ENCODE data around the gene FAM180A. TPM values are rescaled to one million over a fixed set of nuclear protein-coding genes. Genes with fewer than 3 reads are reported as not detected.

The FAM180A gene
- total and polyA plus RNA-seq, 2 of the 8 experiments (the other 6 are each of a cell fraction or from before 2014, with no cell fraction given), result not detected

DNA sequence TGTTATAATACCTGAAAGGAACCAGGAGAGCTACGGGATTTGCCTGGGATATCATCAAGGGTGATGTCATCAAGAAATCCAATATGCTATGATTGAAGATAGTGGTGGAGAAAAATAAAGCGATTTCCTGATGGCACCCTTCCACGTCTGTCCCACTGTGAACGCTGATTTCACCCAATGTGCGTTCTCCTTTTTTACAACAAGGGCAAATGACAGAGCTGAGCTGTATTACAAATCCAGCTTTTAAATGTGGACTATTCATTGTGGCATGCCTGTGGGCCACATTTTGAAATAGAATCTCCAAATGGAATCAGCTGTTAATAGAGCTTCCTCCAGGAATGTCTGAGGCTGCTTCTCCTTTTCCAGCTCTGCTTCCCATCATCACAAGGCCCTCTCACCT, 43.9 kb downstream of the FAM180A start:
- H2BK5ac ChIP-seq (ENCODE audit: low read depth, low read length), result no peak overlapping the region
- H3K27me3 ChIP-seq (replicated peaks in 1 of 4; ENCODE audit: control insufficient read depth in 3 of 4, extremely low read depth in 1 of 4, insufficient read depth in 3 of 4, low read length in 3 of 4), result no peaks in the 10 kb centered on the region
- ChIA-PET CTCF (ENCODE audit: partially characterized antibody) (interaction anchor here (0.6 to 14.4 kb wide), 35 partner anchors 9 to 369 kb away, joined by 3 to 133 read pairs (median 5); partner anchors contain the start of gene SLC13A4), POLR2A (ENCODE audit: partially characterized antibody) (interaction anchor here (1.2 to 1.3 kb wide), 2 partner anchors 10 to 23 kb away, joined by 3 to 4 read pairs; partner anchors contain the start of gene SLC13A4)
- no peak overlapping the region for H2BK20ac ChIP-seq (ENCODE audit: low read length)
- H3K79me1 ChIP-seq (ENCODE audit: low read depth, low read length), result 0 out of 2 replicates have a peak, but pooled peaks cover 2% of the 10 kb centered on the region
- no peak overlapping the region for H2BK15ac ChIP-seq (ENCODE audit: low read length)
- no peak overlapping the region for H3K27ac ChIP-seq (ENCODE audit: low read depth, low read length)
- 69% methylated on average over 5 of the region's 5 CpGs; no CpG with 5 or more reads in 1 of the 2 experiments for WGBS, 2 experiments (ENCODE audit: extremely low coverage in 1 of 2, insufficient coverage in 1 of 2, insufficient read length in 1 of 2, insufficient replicate concordance in 2 of 2, low coverage in 1 of 2, low lambda C conversion rate in 2 of 2, missing lambda C conversion rate in 1 of 2)
- no peak overlapping the region for H3K18ac ChIP-seq (ENCODE audit: extremely low read depth, low read length)
- no peaks in the 10 kb centered on the region for H3K9me3 ChIP-seq (ENCODE audit: insufficient read depth in 2 of 2, low read depth in 1 of 2, low read length in 1 of 2)
- FAIRE-seq (no peak), DNase-seq (ENCODE audit: low read depth in 1 of 2, low spot score in 2 of 2) (no peak)
- H4K8ac ChIP-seq (ENCODE audit: extremely low read depth, insufficient read depth, low read length), result no peak overlapping the region
- no peak overlapping the region for H2BK12ac ChIP-seq (ENCODE audit: low read depth, low read length)
- no peaks in the 10 kb centered on the region for H3K79me2 ChIP-seq (ENCODE audit: control insufficient read depth in 1 of 2, insufficient read depth in 2 of 2, low read length in 2 of 2)
- H3K4me1 ChIP-seq (replicated peaks in 1 of 4; ENCODE audit: control insufficient read depth in 3 of 4, insufficient read depth in 4 of 4, low read length in 3 of 4), result no peaks in the 10 kb centered on the region; a peak in 1 of 7 replicates
- H3K4ac ChIP-seq (replicated peaks; ENCODE audit: insufficient read length, low read depth, low read length), result no peak overlapping the region
- no peak overlapping the region for H4K91ac ChIP-seq (replicated peaks; ENCODE audit: insufficient read length, low read length)
- H3K14ac ChIP-seq (ENCODE audit: insufficient read length), result no peak overlapping the region
- H3K4me2 ChIP-seq (ENCODE audit: insufficient read depth in 1 of 2, low read depth in 2 of 2, low read length in 2 of 2), result no peak overlapping the region
- TF ChIP-seq SIN3A (conservative IDR thresholded peaks at IDR 0.05 in 1 of 2, IDR thresholded peaks at IDR 0.05 in 1 of 2; ENCODE audit: low read depth in 1 of 2, low read length in 2 of 2), result no peak
- no peak for TF ChIP-seq YY1 (IDR thresholded peaks at IDR 0.05; ENCODE audit: low read depth, low read length)
- no peak for TF ChIP-seq ZNF274 (IDR thresholded peaks at IDR 0.05; ENCODE audit: borderline replicate concordance, extremely low read depth, low read length)
- TF ChIP-seq SP4 (IDR thresholded peaks at IDR 0.05; ENCODE audit: low read length), result no peak
- TF ChIP-seq SAP30 (IDR thresholded peaks at IDR 0.05; ENCODE audit: insufficient read depth, insufficient replicate concordance, low read length), result no peak
- TF ChIP-seq SIRT6 (IDR thresholded peaks at IDR 0.05; ENCODE audit: low read length), result no peak
- TF ChIP-seq EP300 (IDR thresholded peaks at IDR 0.05; ENCODE audit: borderline replicate concordance in 1 of 2, low read depth in 2 of 2, low read length in 2 of 2), result no peak
- TF ChIP-seq POU5F1 (IDR thresholded peaks at IDR 0.05; ENCODE audit: low read depth, low read length), result no peak
- TF ChIP-seq KDM5A (IDR thresholded peaks at IDR 0.05; ENCODE audit: low read length), result no peak
- no peak overlapping the region for H4K5ac ChIP-seq (ENCODE audit: insufficient read length, low read depth, low read length)
- no peak overlapping the region for H2BK120ac ChIP-seq (replicated peaks; ENCODE audit: low read depth, low read length)
- no peaks in the 10 kb centered on the region for H4K20me1 ChIP-seq (replicated peaks in 1 of 2; ENCODE audit: control insufficient read depth in 1 of 2, insufficient read depth in 2 of 2, low read length in 2 of 2)
- no peak overlapping the region for H3K4me3 ChIP-seq (ENCODE audit: extremely low read depth in 1 of 4, insufficient read depth in 2 of 4, low read depth in 3 of 4, low read length in 4 of 4)
- no peaks in the 10 kb centered on the region for H3K36me3 ChIP-seq (ENCODE audit: control insufficient read depth in 2 of 4, insufficient read depth in 4 of 4, low read length in 3 of 4)
- no peak overlapping the region for H2AK5ac ChIP-seq (ENCODE audit: low read depth, low read length)
- no peak overlapping the region for H3K9ac ChIP-seq (replicated peaks in 1 of 4; ENCODE audit: extremely low read depth in 1 of 4, low read depth in 3 of 4, low read length in 3 of 4)
- H3K56ac ChIP-seq (replicated peaks; ENCODE audit: insufficient read length, low read depth, low read length), result no peak overlapping the region
- no peak overlapping the region for H2AFZ ChIP-seq (ENCODE audit: low read length)
- H3K23me2 ChIP-seq (ENCODE audit: low read depth, low read length), result no peaks in the 10 kb centered on the region
- no peak overlapping the region for H3K23ac ChIP-seq (ENCODE audit: insufficient read length)
